Right lobe of liver (tissue), 6 donors: ENCODE results near the gene CISD2. TPM values are rescaled to one million over a fixed set of nuclear protein-coding genes. Genes with fewer than 3 reads are reported as not detected.
"Not testable (repeated sequence)": the region's sequence is repeated elsewhere in the genome, so short reads cannot be mapped to it uniquely, and the experiment has no call there.

ENCODE experiments used
- ATAC-seq, 4 donors: fragments of 200-7000 bp; cut with Tn5 transposase; one replicate each; pipeline ENCODE4 v1.9.1; 2020; ENCODE audit warnings: mild to moderate bottlenecking in 4 of 4, moderate library complexity in 4 of 4
- DNase-seq, 3 donors: peaks; one replicate each; pipeline ENCODE4 v3.0.0-alpha.2; 2020
- H3K27ac ChIP-seq, 3 donors: fragments of 200-600 bp; one replicate each; pipeline ENCODE4 v1.8.0; 2022
- H3K27me3 ChIP-seq, 2 donors: fragments of 200-600 bp; one replicate each; pipeline ENCODE4 v1.8.0; 2022
- H3K36me3 ChIP-seq, 4 donors: fragments of 200-600 bp; sonication (generic) in 1 of 4; one replicate each; pipeline versions ENCODE4 v1.5.1 to v1.8.0; 2017 to 2022; ENCODE audit warnings: control low read depth in 1 of 4
- H3K4me1 ChIP-seq, 4 donors: fragments of 200-600 bp; sonication (generic) in 1 of 4; one replicate each; pipeline versions ENCODE4 v1.5.1 to v1.8.0; 2017 to 2022; ENCODE audit warnings: control low read depth in 1 of 4
- H3K4me3 ChIP-seq, 3 donors: fragments of 200-600 bp; one replicate each; pipeline ENCODE4 v1.8.0; 2022
- H3K9me3 ChIP-seq, 4 donors: fragments of 200-600 bp; sonication (generic) in 1 of 4; one replicate each; pipeline versions ENCODE4 v1.5.1 to v1.8.0; 2017 to 2022; ENCODE audit warnings: control low read depth in 1 of 4
- POLR2A ChIP-seq: fragments of 450-650 bp; IDR thresholded peaks from one replicate; pipeline ENCODE4 v1.6.1; 2017; ENCODE audit warnings: antibody characterized with exemption, mild to moderate bottlenecking
- WGBS: methylation state at CpG from one replicate; pipeline ENCODE4 v1.1.6; 2018; ENCODE audit warnings: low coverage, low lambda C conversion rate; ENCODE audit not compliant: insufficient coverage; ENCODE audit errors: missing lambda C conversion rate; 5-methylcytosine and 5-hydroxymethylcytosine counted together
- intact Hi-C, 2 donors: fragments of 100-400 bp; cut with DNase I; formaldehyde crosslinking; loops; one replicate each; pipeline versions ENCODE4 v1.11.2 to v1.14.1; 2022
- total RNA-seq, 6 experiments: library from RNA; depleted of rRNA in 2 of 6; stranded (reverse); fragments of >200 nt in 2 of 6; fragmentation: NEBNext Ultra II Directional in 3 of 6; extraction: Animal tissue kit (Norgen Biotek cat#: 25700) in 3 of 6; gene quantifications; one replicate each; pipeline versions ENCODE4 v1.1.0 to v1.2.4, GENCODE V29; 2016 to 2023
- TF ChIP-seq, protein P1 (sequence below), 4 donors: fragments of 200-600 bp in 3 of 4; fragments of 450-650 bp in 1 of 4; IDR thresholded peaks; one replicate each; pipeline versions ENCODE4 v1.5.1 to v1.8.0; 2016 to 2022; ENCODE audit warnings: antibody characterized with exemption in 4 of 4, mild to moderate bottlenecking in 2 of 4
- donor health status: DM: no; HTN: yes; CAD: no.
- donor health status: DM: no; HTN: no; CAD: no.
- donor health status: DM: no; HTN: no; CAD: no.
- donor health status: DM: no; HTN: yes; CAD: no.
- donor health status: DM: no; HTN: yes; CAD: no.

The CISD2 gene
- total RNA-seq, 6 experiments from 2014 or later, result 29.8 to 34.7 (median 33.1) TPM

DNA sequence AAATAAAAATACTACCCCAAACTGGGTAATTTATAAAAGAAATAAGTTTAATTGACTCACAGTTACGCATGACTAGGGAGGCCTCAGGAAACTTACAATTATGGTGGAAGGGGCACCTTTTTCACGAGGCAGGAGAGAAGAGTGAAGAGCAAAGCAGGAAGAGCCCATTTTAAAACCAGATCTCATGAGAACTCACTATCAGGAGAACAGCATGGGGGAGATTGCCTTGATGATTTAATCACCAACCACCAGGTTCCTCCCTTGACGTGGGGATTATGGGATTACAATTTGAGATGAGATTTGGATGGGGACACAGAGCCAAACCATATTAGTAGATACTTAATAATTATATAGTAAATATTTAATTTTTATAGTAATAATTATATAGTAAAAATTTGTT is 10.1 kb downstream of the CISD2 start:
- no peak for TF ChIP-seq POLR2A
- TF ChIP-seq, protein P1, sequence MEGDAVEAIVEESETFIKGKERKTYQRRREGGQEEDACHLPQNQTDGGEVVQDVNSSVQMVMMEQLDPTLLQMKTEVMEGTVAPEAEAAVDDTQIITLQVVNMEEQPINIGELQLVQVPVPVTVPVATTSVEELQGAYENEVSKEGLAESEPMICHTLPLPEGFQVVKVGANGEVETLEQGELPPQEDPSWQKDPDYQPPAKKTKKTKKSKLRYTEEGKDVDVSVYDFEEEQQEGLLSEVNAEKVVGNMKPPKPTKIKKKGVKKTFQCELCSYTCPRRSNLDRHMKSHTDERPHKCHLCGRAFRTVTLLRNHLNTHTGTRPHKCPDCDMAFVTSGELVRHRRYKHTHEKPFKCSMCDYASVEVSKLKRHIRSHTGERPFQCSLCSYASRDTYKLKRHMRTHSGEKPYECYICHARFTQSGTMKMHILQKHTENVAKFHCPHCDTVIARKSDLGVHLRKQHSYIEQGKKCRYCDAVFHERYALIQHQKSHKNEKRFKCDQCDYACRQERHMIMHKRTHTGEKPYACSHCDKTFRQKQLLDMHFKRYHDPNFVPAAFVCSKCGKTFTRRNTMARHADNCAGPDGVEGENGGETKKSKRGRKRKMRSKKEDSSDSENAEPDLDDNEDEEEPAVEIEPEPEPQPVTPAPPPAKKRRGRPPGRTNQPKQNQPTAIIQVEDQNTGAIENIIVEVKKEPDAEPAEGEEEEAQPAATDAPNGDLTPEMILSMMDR (IDR thresholded peaks at IDR 0.05), result no peak
- Histone ChIP-seq H3K27me3 (no peaks in the 10 kb centered on the region), H3K4me1 (peaks cover 0 to 19% (median 4%) of the 10 kb centered on the region in 4 donors), H3K36me3 (peaks cover 0 to 4% (median 2%) of the 10 kb centered on the region in 4 donors), H3K27ac (peak overlapping the region; percentile 74 to 86 (median 79)), H3K9me3 (no peaks in the 10 kb centered on the region), H3K4me3 (no peak overlapping the region)
- ATAC-seq, result peak; percentile 13 to 52 (median 28)
- intact Hi-C loops, result loop anchor here in 1 of 2 donors (5.0 kb wide), 1 partner anchor 52 kb away; the partner anchor contains the start of gene UBE2D3
- DNase-seq, result no peak
- 48% methylated on average over 3 of the region's 3 CpGs for WGBS

DNA sequence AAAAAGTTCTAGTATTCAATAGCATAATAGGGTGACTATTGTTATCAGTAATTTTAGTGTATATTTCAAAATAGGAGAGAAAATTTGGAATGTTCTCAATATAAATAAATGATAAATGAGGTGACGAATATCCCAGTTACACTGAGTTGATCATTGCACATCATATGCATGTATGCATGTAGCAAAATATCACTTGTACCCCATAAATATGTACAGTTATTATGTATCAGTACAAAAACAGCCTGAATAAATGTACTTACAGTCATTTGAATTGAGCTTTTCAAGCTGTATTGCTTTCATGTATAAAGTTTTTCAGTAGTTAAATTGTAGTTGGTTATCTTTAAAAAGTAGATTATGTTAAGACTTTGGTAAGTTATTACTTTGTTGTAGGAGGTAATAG is 12.6 kb downstream of the CISD2 start:
- Histone ChIP-seq H3K4me1 (peaks cover 0 to 19% (median 4%) of the 10 kb centered on the region in 4 donors), H3K36me3 (peaks cover 0 to 3% (median 0%) of the 10 kb centered on the region in 4 donors), H3K4me3 (no peak overlapping the region), H3K27me3 (no peaks in the 10 kb centered on the region), H3K9me3 (no peaks in the 10 kb centered on the region), H3K27ac (no peak overlapping the region)
- intact Hi-C loops, result no loop called here
- TF ChIP-seq POLR2A, result no peak
- TF ChIP-seq, protein P1 (IDR thresholded peaks at IDR 0.05), result no peak
- DNase-seq, result no peak
- 72% methylated on average over 1 of the region's 1 CpG for WGBS
- ATAC-seq, result no peak

DNA sequence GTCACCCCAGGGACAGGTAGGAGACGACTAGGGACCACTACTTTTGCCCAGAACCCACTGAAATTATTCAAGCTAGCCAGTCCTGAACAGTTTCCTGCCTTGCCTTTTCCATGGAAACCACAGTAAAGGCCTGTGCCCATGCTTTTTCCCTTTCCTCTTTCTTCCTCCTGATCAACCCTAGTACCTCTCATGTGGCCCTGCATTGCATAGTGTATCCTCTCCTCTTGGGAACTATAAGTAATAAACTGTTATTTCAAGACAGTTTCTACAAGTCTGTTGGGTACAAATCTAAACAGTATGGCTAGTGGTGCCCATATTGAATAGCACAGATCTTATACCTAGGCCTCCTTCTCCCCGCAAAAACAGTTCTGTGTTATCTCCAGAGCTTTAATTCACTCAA is 14.5 kb downstream of the CISD2 start:
- Histone ChIP-seq H3K4me3 (no peak overlapping the region), H3K27ac (no peak overlapping the region), H3K36me3 (no peaks in the 10 kb centered on the region), H3K27me3 (no peaks in the 10 kb centered on the region), H3K4me1 (peaks cover 0 to 13% (median 4%) of the 10 kb centered on the region in 4 donors), H3K9me3 (no peaks in the 10 kb centered on the region)
- WGBS, result 90% methylated on average over 2 of the region's 2 CpGs
- no peak for DNase-seq
- TF ChIP-seq POLR2A, result no peak
- TF ChIP-seq, protein P1 (IDR thresholded peaks at IDR 0.05), result no peak
- intact Hi-C loops, result no loop called here
- ATAC-seq, result no peak

DNA sequence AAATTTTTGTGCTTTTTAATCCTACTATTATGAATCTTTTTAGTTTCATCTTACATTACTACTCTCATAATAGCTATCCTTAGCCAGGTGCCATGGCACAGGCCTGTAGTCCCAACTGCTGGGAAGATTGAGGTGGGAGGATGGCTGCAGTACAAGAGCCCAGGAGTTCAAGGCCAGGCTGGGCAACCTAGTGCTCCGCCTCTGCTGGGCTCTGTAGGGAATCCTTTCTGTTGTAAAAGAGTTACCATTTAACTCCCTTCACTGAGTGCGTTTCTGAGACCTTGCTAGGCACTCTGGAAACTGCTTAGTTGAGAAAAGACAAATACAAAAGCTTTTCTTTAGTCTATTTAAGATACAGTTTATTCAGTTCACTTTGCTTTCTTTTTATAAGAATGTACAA is 19.8 kb downstream of the CISD2 start:
- H3K36me3 ChIP-seq, intact Hi-C loops, H3K4me3 ChIP-seq, H3K27me3 ChIP-seq, DNase-seq, ATAC-seq, H3K27ac ChIP-seq, H3K9me3 ChIP-seq, H3K4me1 ChIP-seq: not testable (repeated sequence)
- 100% methylated on average over 2 of the region's 2 CpGs for WGBS

DNA sequence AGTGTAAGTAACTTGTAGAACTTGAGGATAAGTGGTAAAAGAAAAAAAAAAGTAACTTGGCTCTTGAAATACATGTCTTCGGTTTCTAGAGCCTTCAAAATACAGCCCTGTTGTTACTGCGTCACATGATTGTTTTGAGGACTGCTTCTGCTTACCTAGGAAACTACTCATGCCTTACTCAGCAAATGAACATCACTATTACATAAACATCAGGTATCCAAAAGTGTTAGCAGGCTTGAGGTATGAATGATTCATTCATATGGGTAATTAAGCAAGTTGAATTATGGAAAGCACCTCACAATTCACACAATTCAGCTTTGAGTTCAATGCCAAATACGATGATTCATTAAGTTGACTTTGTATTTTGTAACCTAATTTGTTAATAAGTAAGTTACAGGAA is 21.1 kb downstream of the CISD2 start:
- H3K4me1 ChIP-seq, DNase-seq, intact Hi-C loops, H3K9me3 ChIP-seq, H3K4me3 ChIP-seq, H3K27ac ChIP-seq, ATAC-seq, H3K36me3 ChIP-seq, H3K27me3 ChIP-seq: not testable (repeated sequence)
- WGBS, result 77% methylated on average over 3 of the region's 3 CpGs

DNA sequence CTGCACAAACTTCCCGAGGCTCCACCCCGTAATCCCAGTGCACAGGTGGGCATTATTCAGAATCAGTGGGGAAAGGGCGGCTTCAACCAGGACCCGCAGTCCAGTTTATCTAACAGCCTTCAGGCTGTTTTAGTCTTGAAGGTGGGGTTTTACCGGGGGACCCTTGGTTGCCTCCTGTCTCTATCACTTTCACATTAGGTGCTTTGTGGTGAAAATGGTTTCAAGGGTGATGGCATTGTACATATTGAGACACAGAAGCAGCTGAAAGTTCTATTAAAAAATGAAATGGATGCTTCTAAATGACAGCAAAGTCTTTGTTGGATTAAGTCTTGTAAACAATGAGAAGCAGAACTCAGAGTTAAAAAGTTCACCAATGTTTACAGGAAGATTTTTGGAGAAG is 27.8 kb downstream of the CISD2 start:
- ATAC-seq, H3K27ac ChIP-seq, H3K4me3 ChIP-seq, H3K27me3 ChIP-seq, H3K4me1 ChIP-seq, H3K9me3 ChIP-seq, intact Hi-C loops, H3K36me3 ChIP-seq, DNase-seq: not testable (repeated sequence)
- 93% methylated on average over 5 of the region's 5 CpGs for WGBS

DNA sequence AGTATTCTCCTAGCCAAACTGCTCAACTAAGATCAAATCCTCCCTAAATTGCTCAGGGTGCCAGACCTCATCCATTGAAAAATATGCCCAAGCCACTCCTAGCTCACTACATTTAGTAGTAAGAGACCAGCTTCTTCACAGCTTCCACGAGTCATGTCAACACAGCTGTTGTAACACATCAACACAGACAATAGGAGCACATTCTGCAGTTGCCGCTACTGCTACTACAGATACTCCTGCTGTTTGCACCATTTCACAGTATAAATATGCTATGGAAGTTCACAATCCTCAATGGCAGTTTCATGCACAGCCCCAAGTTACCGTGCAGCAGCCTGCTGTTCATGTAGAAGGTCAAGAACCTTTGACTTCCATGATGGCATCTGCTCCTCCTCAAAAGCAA is 28.8 kb downstream of the CISD2 start:
- intact Hi-C loops, H3K9me3 ChIP-seq, H3K4me1 ChIP-seq, H3K36me3 ChIP-seq, ATAC-seq, DNase-seq, H3K27ac ChIP-seq, H3K27me3 ChIP-seq, H3K4me3 ChIP-seq: not testable (repeated sequence)
- WGBS, result 57% methylated on average over 2 of the region's 3 CpGs
